Mesendoderm (in vitro differentiated cells): ENCODE measurements around the gene SLC1A1.
A peak's percentile ranks its signal among the peaks of the same experiment; 100 is the strongest.

Experiments used
- DNase-seq: peaks from one replicate; pipeline ENCODE4 v3.0.0; 2013
- H2AK5ac ChIP-seq: 2 replicates; pipeline ENCODE4 v1.6.1; 2013; ENCODE audit warnings: low read length, inconsistent platforms
- H2BK120ac ChIP-seq: 2 replicates; pipeline ENCODE4 v1.6.1; 2013; ENCODE audit warnings: low read depth, mild to moderate bottlenecking, low read length, moderate library complexity, mixed read lengths
- H2BK15ac ChIP-seq: replicated peaks from 2 replicates; pipeline ENCODE4 v1.6.1; 2013; ENCODE audit warnings: low read depth, mild to moderate bottlenecking, moderate library complexity
- H2BK5ac ChIP-seq: 2 replicates; pipeline ENCODE4 v1.6.1; 2013; ENCODE audit warnings: low read length, inconsistent platforms
- H3K18ac ChIP-seq: 2 replicates; pipeline ENCODE4 v1.6.1; 2013; ENCODE audit warnings: mild to moderate bottlenecking, low read length, mixed read lengths
- H3K23ac ChIP-seq: one replicate; pipeline ENCODE4 v1.6.1; 2013; ENCODE audit warnings: low read length
- H3K27ac ChIP-seq: 2 replicates; pipeline ENCODE4 v1.5.1; 2013; ENCODE audit warnings: low read depth, mild to moderate bottlenecking, inconsistent platforms, low read length, moderate library complexity
- H3K27me3 ChIP-seq: 2 replicates; pipeline ENCODE4 v1.6.1; 2013; ENCODE audit warnings: low read length, control low read depth, mild to moderate bottlenecking, inconsistent platforms; ENCODE audit not compliant: insufficient read depth, poor library complexity
- H3K36me3 ChIP-seq: 2 replicates; pipeline ENCODE4 v1.6.1; 2013; ENCODE audit warnings: low read length, inconsistent platforms; ENCODE audit not compliant: control insufficient read depth, insufficient read depth
- H3K4ac ChIP-seq: one replicate; pipeline ENCODE4 v1.6.1; 2013; ENCODE audit warnings: low read depth, mild to moderate bottlenecking, low read length, moderate library complexity
- H3K4me1 ChIP-seq: 2 replicates; pipeline ENCODE4 v1.6.1; 2013; ENCODE audit warnings: low read depth, low read length, inconsistent platforms; ENCODE audit not compliant: control insufficient read depth
- H3K4me2 ChIP-seq: 2 replicates; pipeline ENCODE4 v1.6.1; 2013; ENCODE audit warnings: low read length
- H3K4me3 ChIP-seq: 2 replicates; pipeline ENCODE4 v1.5.1; 2013; ENCODE audit warnings: mild to moderate bottlenecking, low read length
- H3K56ac ChIP-seq: one replicate; pipeline ENCODE4 v1.6.1; 2013; ENCODE audit warnings: low read length
- H3K79me1 ChIP-seq: 2 replicates; pipeline ENCODE4 v1.6.1; 2013; ENCODE audit warnings: low read length, inconsistent platforms
- H3K79me2 ChIP-seq: 2 replicates; pipeline ENCODE4 v1.6.1; 2013; ENCODE audit warnings: mild to moderate bottlenecking, low read length; ENCODE audit not compliant: control insufficient read depth, insufficient read depth
- H3K9ac ChIP-seq: 2 replicates; pipeline ENCODE4 v1.6.1; 2013; ENCODE audit warnings: low read length, inconsistent platforms
- H4K5ac ChIP-seq: one replicate; pipeline ENCODE4 v1.6.1; 2013; ENCODE audit warnings: low read length
- H4K8ac ChIP-seq: one replicate; pipeline ENCODE4 v1.6.1; 2013; ENCODE audit warnings: low read depth, mild to moderate bottlenecking, control low read depth, low read length, moderate library complexity
- WGBS: extraction: QIAGEN DNeasy Blood & Tissue Kit; methylation state at CpG from one replicate; pipeline ENCODE4 v1.1.7; 2013; ENCODE audit warnings: low lambda C conversion rate, missing lambda C conversion rate; ENCODE audit not compliant: insufficient coverage; ENCODE audit errors: extremely low coverage; 5-methylcytosine and 5-hydroxymethylcytosine counted together

SLC1A1 gene

GRCh38 chr9:4559261-4560182, 69.3 kb downstream of the SLC1A1 start:
- Histone ChIP-seq H3K36me3 (no peaks in the 10 kb centered on the region), H4K8ac (no peak overlapping the region), H3K4me2 (no peak overlapping the region), H3K79me2 (no peaks in the 10 kb centered on the region), H2BK5ac (no peak overlapping the region), H3K9ac (no peak overlapping the region), H2BK120ac (no peak overlapping the region), H3K4me3 (no peak overlapping the region), H3K56ac (no peak overlapping the region), H2AK5ac (no peak overlapping the region), H3K4ac (no peak overlapping the region), H3K23ac (no peak overlapping the region), H4K5ac (no peak overlapping the region), H3K79me1 (no peaks in the 10 kb centered on the region), H3K27me3 (no peaks in the 10 kb centered on the region), H3K27ac (no peak overlapping the region), H3K4me1 (no peaks in the 10 kb centered on the region), H2BK15ac (no peak overlapping the region), H3K18ac (no peak overlapping the region)
- no peak for DNase-seq
- no CpG with 5 or more reads among the region's 8 CpGs for WGBS

DNA sequence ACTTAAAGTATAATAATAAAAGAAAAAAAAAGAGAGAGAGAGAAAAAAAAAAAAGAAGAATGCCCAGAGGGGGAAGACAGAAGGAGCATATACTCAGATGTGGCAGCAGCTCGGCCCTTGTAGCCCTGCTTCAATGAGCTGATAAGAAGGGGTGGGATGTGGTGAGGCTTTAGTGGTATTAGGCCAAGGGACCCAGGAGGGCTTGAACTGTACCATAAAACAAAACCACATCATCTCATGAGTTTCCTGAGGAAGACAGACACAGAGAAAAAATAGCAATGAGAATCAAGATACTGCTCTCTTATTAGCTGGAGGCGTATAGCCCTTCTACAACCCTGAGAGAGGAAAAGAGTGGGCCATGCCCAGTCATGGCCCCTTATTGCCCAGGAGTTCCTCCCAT, 72.8 kb downstream of the SLC1A1 start:
- no peak overlapping the region for H4K8ac ChIP-seq
- no peak for DNase-seq
- H4K5ac ChIP-seq: no peak overlapping the region
- WGBS: no CpG with 5 or more reads among the region's 2 CpGs
- H2BK5ac ChIP-seq: no peak overlapping the region
- H2AK5ac ChIP-seq: no peak overlapping the region
- no peak overlapping the region for H2BK15ac ChIP-seq
- no peaks in the 10 kb centered on the region for H3K4me1 ChIP-seq
- H3K4me3 ChIP-seq: no peak overlapping the region
- H2BK120ac ChIP-seq: no peak overlapping the region
- H3K23ac ChIP-seq: no peak overlapping the region
- no peaks in the 10 kb centered on the region for H3K27me3 ChIP-seq
- H3K36me3 ChIP-seq: no peaks in the 10 kb centered on the region
- H3K4me2 ChIP-seq: no peak overlapping the region
- H3K79me1 ChIP-seq: no peaks in the 10 kb centered on the region
- no peaks in the 10 kb centered on the region for H3K79me2 ChIP-seq
- H3K27ac ChIP-seq: no peak overlapping the region
- no peak overlapping the region for H3K56ac ChIP-seq
- no peak overlapping the region for H3K18ac ChIP-seq
- H3K9ac ChIP-seq: no peak overlapping the region
- H3K4ac ChIP-seq: no peak overlapping the region

- Histone ChIP-seq H3K18ac (no peak overlapping the region), H3K56ac (no peak overlapping the region), H4K5ac (no peak overlapping the region), H3K79me1 (no peaks in the 10 kb centered on the region), H2AK5ac (no peak overlapping the region), H2BK15ac (no peak overlapping the region), H2BK5ac (no peak overlapping the region), H3K4me1 (no peaks in the 10 kb centered on the region), H3K4me3 (no peak overlapping the region), H3K36me3 (no peaks in the 10 kb centered on the region), H2BK120ac (no peak overlapping the region), H4K8ac (no peak overlapping the region), H3K4ac (no peak overlapping the region), H3K79me2 (no peaks in the 10 kb centered on the region), H3K23ac (no peak overlapping the region), H3K9ac (no peak overlapping the region), H3K27me3 (no peaks in the 10 kb centered on the region), H3K27ac (no peak overlapping the region), H3K4me2 (no peak overlapping the region)
- DNase-seq: no peak
- WGBS: no CpG with 5 or more reads among the region's 2 CpGs
Observed at GRCh38 chr9:4566806-4567205, 76.5 kb downstream of the SLC1A1 start.

DNA sequence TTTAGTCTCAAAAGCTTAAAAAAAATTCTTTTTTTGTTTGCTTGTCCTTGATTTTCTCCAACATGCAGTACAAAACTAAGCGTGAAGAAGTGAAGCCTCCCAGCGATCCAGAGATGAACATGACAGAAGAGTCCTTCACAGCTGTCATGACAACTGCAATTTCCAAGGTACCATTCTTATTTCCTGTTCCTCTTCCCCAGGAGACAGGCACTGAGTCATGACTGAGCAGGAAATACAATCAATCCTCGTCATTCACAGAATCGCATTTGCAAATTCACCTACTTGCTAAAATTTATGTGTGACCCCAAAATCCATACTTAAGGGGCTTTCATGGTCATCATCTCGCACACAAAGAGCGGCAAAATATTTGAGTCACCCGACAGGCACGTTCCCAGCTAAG, 77.3 kb downstream of the SLC1A1 start:
- Histone ChIP-seq H3K27me3 (no peaks in the 10 kb centered on the region), H4K5ac (no peak overlapping the region), H3K79me1 (no peaks in the 10 kb centered on the region), H2BK5ac (no peak overlapping the region), H3K23ac (no peak overlapping the region), H2AK5ac (no peak overlapping the region), H2BK120ac (no peak overlapping the region), H3K18ac (no peak overlapping the region), H3K4me3 (no peak overlapping the region), H3K36me3 (no peaks in the 10 kb centered on the region), H2BK15ac (no peak overlapping the region), H3K27ac (no peak overlapping the region), H3K9ac (no peak overlapping the region), H4K8ac (no peak overlapping the region), H3K4me1 (no peaks in the 10 kb centered on the region), H3K79me2 (no peaks in the 10 kb centered on the region), H3K4me2 (no peak overlapping the region), H3K56ac (no peak overlapping the region), H3K4ac (no peak overlapping the region)
- no peak for DNase-seq
- WGBS: no CpG with 5 or more reads among the region's 8 CpGs

- Histone ChIP-seq H3K56ac (no peak overlapping the region), H4K5ac (no peak overlapping the region), H3K79me2 (no peaks in the 10 kb centered on the region), H2BK5ac (no peak overlapping the region), H3K4me1 (peaks cover 3% of the 10 kb centered on the region), H2BK15ac (no peak overlapping the region), H3K27ac (no peak overlapping the region), H3K27me3 (no peaks in the 10 kb centered on the region), H3K36me3 (no peaks in the 10 kb centered on the region), H3K4me2 (no peak overlapping the region), H2AK5ac (no peak overlapping the region), H3K23ac (no peak overlapping the region), H3K18ac (no peak overlapping the region), H2BK120ac (no peak overlapping the region), H3K4me3 (no peak overlapping the region), H3K79me1 (no peaks in the 10 kb centered on the region), H3K9ac (no peak overlapping the region), H3K4ac (no peak overlapping the region), H4K8ac (peak overlapping the region; percentile 8)
- DNase-seq: no peak
Observed at GRCh38 chr9:4569101-4569500, 78.8 kb downstream of the SLC1A1 start.
